EH (cell line): ENCODE data around the gene PEAR1.
A peak's percentile ranks its signal among the peaks of the same experiment; 100 is the strongest.

ENCODE experiments used
- DNase-seq: peaks from one replicate; pipeline ENCODE4 v3.0.0-alpha.2; 2015; ENCODE audit warnings: low read depth

The PEAR1 gene

GRCh38 chr1:156860628-156861423, 32.7 kb upstream of the PEAR1 start, which contains the start of gene NTRK1:
NTRK1 (plus strand) TSS chr1:156860865; CDS start chr1:156860935, 70 bp downstream.
- peak; percentile 33 for DNase-seq

GRCh38 chr1:156862584-156862983, 30.9 kb upstream of the PEAR1 start:
- DNase-seq = no peak

GRCh38 chr1:156862997-156863599, 30.4 kb upstream of the PEAR1 start:
- no peak for DNase-seq

- DNase-seq = no peak
Observed at GRCh38 chr1:156863631-156864030, 29.9 kb upstream of the PEAR1 start.

- DNase-seq = no peak
Observed at GRCh38 chr1:156864796-156865195, 28.7 kb upstream of the PEAR1 start.

GRCh38 chr1:156865258-156865657, 28.3 kb upstream of the PEAR1 start:
- DNase-seq = no peak

GRCh38 chr1:156865865-156866248, 27.7 kb upstream of the PEAR1 start:
- no peak for DNase-seq

GRCh38 chr1:156866249-156866909, 27.1 kb upstream of the PEAR1 start:
- DNase-seq = no peak

GRCh38 chr1:156868341-156868740, 25.2 kb upstream of the PEAR1 start:
- DNase-seq = no peak

- DNase-seq = no peak
Observed at GRCh38 chr1:156869455-156869854, 24.1 kb upstream of the PEAR1 start.

GRCh38 chr1:156873659-156874058, 19.9 kb upstream of the PEAR1 start:
- DNase-seq = no peak

- no peak for DNase-seq
Observed at GRCh38 chr1:156874142-156874541, 19.4 kb upstream of the PEAR1 start.

GRCh38 chr1:156874572-156875340, 18.8 kb upstream of the PEAR1 start:
- no peak for DNase-seq

GRCh38 chr1:156875341-156875615, 18.2 kb upstream of the PEAR1 start:
- DNase-seq = no peak

- no peak for DNase-seq
Observed at GRCh38 chr1:156876281-156876680, 17.2 kb upstream of the PEAR1 start.

- no peak for DNase-seq
Observed at GRCh38 chr1:156877433-156878170, 15.9 kb upstream of the PEAR1 start.

GRCh38 chr1:156879876-156880275, 13.6 kb upstream of the PEAR1 start:
- DNase-seq = no peak

- no peak for DNase-seq
Observed at GRCh38 chr1:156880473-156880872, 13.0 kb upstream of the PEAR1 start.

- no peak for DNase-seq
Observed at GRCh38 chr1:156881101-156881500, 12.4 kb upstream of the PEAR1 start.

- DNase-seq = no peak
Observed at GRCh38 chr1:156881663-156882062, 11.9 kb upstream of the PEAR1 start.

GRCh38 chr1:156882543-156882942, 11.0 kb upstream of the PEAR1 start:
- no peak for DNase-seq

- DNase-seq = no peak
Observed at GRCh38 chr1:156883919-156884318, 9.6 kb upstream of the PEAR1 start.
